Measurements from ENCODE around the gene TBL1Y.
"Not testable (repeated sequence)": the region's sequence is repeated elsewhere in the genome, so short reads cannot be mapped to it uniquely, and the experiment has no call there.

Gene TBL1Y

GRCh38 chrY:7052461-7052860 lies 142.0 kb downstream of the TBL1Y start:
- not testable (repeated sequence) for H3K36me3 ChIP-seq (ENCODE audit: control insufficient read depth in 2 of 2, insufficient read depth in 2 of 2, low read length in 2 of 2); H3K4me3 ChIP-seq (ENCODE audit: low read length in 2 of 2); H3K27me3 ChIP-seq (ENCODE audit: control insufficient read depth in 2 of 2, insufficient read depth in 2 of 2, low read length in 2 of 2); H3K9me3 ChIP-seq (ENCODE audit: control insufficient read depth in 2 of 2, low read length in 2 of 2); H3K27ac ChIP-seq (ENCODE audit: low read depth in 2 of 2, low read length in 2 of 2); H3K4me1 ChIP-seq (ENCODE audit: control insufficient read depth in 2 of 2, insufficient read depth in 2 of 2, low read length in 2 of 2); H3K9ac ChIP-seq (ENCODE audit: low read depth in 1 of 2, low read length in 2 of 2)

DNA sequence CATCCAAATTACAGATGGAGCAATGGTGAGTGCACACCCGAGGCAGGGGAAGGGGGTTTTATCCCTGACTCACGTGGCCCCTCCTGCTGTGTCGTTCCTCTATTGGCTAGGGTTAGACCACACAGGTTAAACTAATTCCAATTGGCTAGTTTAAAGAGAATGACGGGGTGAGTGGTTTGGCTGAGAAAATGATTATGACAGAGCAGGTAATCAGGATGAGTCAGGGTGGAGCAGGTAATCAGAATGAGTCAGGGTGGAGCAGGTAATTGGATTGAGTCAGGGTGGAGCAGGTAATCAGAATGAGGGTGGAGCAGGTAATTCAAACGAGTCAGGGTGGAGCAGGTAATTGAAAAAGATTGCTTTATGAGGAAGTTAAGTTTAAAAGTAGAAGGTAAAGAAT lies 146.4 kb downstream of the TBL1Y start:
- H3K4me1 ChIP-seq (ENCODE audit: control insufficient read depth in 2 of 2, insufficient read depth in 2 of 2, low read length in 2 of 2), result no peaks in the 10 kb centered on the region
- no peaks in the 10 kb centered on the region for H3K36me3 ChIP-seq (ENCODE audit: control insufficient read depth in 2 of 2, insufficient read depth in 2 of 2, low read length in 2 of 2)
- no peak overlapping the region for H3K4me3 ChIP-seq (ENCODE audit: low read length in 2 of 2)
- H3K27me3 ChIP-seq (ENCODE audit: control insufficient read depth in 2 of 2, insufficient read depth in 2 of 2, low read length in 2 of 2), result no peaks in the 10 kb centered on the region
- no peak overlapping the region for H3K27ac ChIP-seq (ENCODE audit: low read depth in 2 of 2, low read length in 2 of 2)
- no peaks in the 10 kb centered on the region for H3K9me3 ChIP-seq (ENCODE audit: control insufficient read depth in 2 of 2, low read length in 2 of 2)
- H3K9ac ChIP-seq (ENCODE audit: low read depth in 1 of 2, low read length in 2 of 2), result no peak overlapping the region

DNA sequence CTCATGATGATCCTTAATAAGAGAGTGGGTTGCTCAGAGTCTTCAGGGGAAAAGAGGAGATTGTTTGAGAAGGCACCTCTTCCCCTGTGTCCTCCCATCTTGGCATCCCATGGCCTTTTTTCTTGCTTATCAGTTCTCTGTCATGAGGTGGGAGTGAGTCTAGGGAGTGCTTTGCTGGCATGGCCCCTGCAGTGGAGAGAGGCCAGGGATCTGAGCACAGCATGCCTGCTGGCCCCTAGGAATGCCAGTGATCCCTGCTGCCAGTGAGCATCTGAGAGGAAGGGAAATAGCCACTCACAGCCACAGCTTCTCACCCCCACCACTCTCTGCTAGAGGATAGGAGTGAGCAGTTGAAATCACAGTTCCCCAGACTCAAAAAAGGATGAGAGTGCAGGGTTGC lies 168.2 kb downstream of the TBL1Y start:
- no peaks in the 10 kb centered on the region for H3K9me3 ChIP-seq (ENCODE audit: control insufficient read depth in 2 of 2, low read length in 2 of 2)
- no peak overlapping the region for H3K9ac ChIP-seq (ENCODE audit: low read depth in 1 of 2, low read length in 2 of 2)
- H3K4me3 ChIP-seq (ENCODE audit: low read length in 2 of 2), result no peak overlapping the region
- H3K36me3 ChIP-seq (ENCODE audit: control insufficient read depth in 2 of 2, insufficient read depth in 2 of 2, low read length in 2 of 2), result no peaks in the 10 kb centered on the region
- no peaks in the 10 kb centered on the region for H3K27me3 ChIP-seq (ENCODE audit: control insufficient read depth in 2 of 2, insufficient read depth in 2 of 2, low read length in 2 of 2)
- no peaks in the 10 kb centered on the region for H3K4me1 ChIP-seq (ENCODE audit: control insufficient read depth in 2 of 2, insufficient read depth in 2 of 2, low read length in 2 of 2)
- no peak overlapping the region for H3K27ac ChIP-seq (ENCODE audit: low read depth in 2 of 2, low read length in 2 of 2)

DNA sequence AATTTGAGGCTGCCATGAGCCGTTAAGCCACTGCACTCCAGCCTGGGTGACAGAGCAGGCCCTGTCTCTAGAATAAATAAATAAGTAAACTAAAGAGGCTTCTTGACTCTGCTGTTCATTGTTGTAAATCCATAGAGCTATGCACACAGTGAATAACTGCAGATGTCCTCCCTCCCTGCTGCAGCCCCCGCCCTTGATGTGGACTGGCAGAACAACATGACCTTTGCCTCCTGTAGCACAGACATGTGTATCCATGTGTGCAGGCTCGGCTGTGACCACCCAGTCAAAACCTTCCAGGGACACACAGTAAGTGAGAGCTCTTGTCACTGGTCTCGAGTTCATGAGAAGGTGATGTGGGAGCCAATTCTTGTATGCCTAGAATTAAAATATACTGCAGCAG lies 170.1 kb downstream of the TBL1Y start:
- H3K27me3 ChIP-seq (ENCODE audit: control insufficient read depth in 2 of 2, insufficient read depth in 2 of 2, low read length in 2 of 2); H3K9ac ChIP-seq (ENCODE audit: low read depth in 1 of 2, low read length in 2 of 2); H3K27ac ChIP-seq (ENCODE audit: low read depth in 2 of 2, low read length in 2 of 2); H3K36me3 ChIP-seq (ENCODE audit: control insufficient read depth in 2 of 2, insufficient read depth in 2 of 2, low read length in 2 of 2); H3K9me3 ChIP-seq (ENCODE audit: control insufficient read depth in 2 of 2, low read length in 2 of 2); H3K4me1 ChIP-seq (ENCODE audit: control insufficient read depth in 2 of 2, insufficient read depth in 2 of 2, low read length in 2 of 2); H3K4me3 ChIP-seq (ENCODE audit: low read length in 2 of 2): not testable (repeated sequence)

GRCh38 chrY:7085606-7086005 lies 175.1 kb downstream of the TBL1Y start:
- Histone ChIP-seq H3K36me3 (ENCODE audit: control insufficient read depth in 2 of 2, insufficient read depth in 2 of 2, low read length in 2 of 2) (no peaks in the 10 kb centered on the region), H3K27me3 (ENCODE audit: control insufficient read depth in 2 of 2, insufficient read depth in 2 of 2, low read length in 2 of 2) (no peaks in the 10 kb centered on the region), H3K27ac (ENCODE audit: low read depth in 2 of 2, low read length in 2 of 2) (no peak overlapping the region), H3K9ac (ENCODE audit: low read depth in 1 of 2, low read length in 2 of 2) (no peak overlapping the region), H3K4me3 (ENCODE audit: low read length in 2 of 2) (no peak overlapping the region), H3K4me1 (ENCODE audit: control insufficient read depth in 2 of 2, insufficient read depth in 2 of 2, low read length in 2 of 2) (no peaks in the 10 kb centered on the region), H3K9me3 (ENCODE audit: control insufficient read depth in 2 of 2, low read length in 2 of 2) (no peaks in the 10 kb centered on the region)

GRCh38 chrY:7092836-7093235 lies 182.3 kb downstream of the TBL1Y start:
- Histone ChIP-seq H3K27me3 (ENCODE audit: control insufficient read depth in 2 of 2, insufficient read depth in 2 of 2, low read length in 2 of 2) (no peaks in the 10 kb centered on the region), H3K9ac (ENCODE audit: low read depth in 1 of 2, low read length in 2 of 2) (no peak overlapping the region), H3K27ac (ENCODE audit: low read depth in 2 of 2, low read length in 2 of 2) (no peak overlapping the region), H3K4me1 (ENCODE audit: control insufficient read depth in 2 of 2, insufficient read depth in 2 of 2, low read length in 2 of 2) (no peaks in the 10 kb centered on the region), H3K9me3 (ENCODE audit: control insufficient read depth in 2 of 2, low read length in 2 of 2) (no peaks in the 10 kb centered on the region), H3K4me3 (ENCODE audit: low read length in 2 of 2) (no peak overlapping the region), H3K36me3 (ENCODE audit: control insufficient read depth in 2 of 2, insufficient read depth in 2 of 2, low read length in 2 of 2) (no peaks in the 10 kb centered on the region)

GRCh38 chrY:7094365-7094764 lies 183.9 kb downstream of the TBL1Y start:
- no peaks in the 10 kb centered on the region for H3K4me1 ChIP-seq (ENCODE audit: control insufficient read depth in 2 of 2, insufficient read depth in 2 of 2, low read length in 2 of 2)
- H3K36me3 ChIP-seq (ENCODE audit: control insufficient read depth in 2 of 2, insufficient read depth in 2 of 2, low read length in 2 of 2), result no peaks in the 10 kb centered on the region
- H3K9ac ChIP-seq (ENCODE audit: low read depth in 1 of 2, low read length in 2 of 2), result no peak overlapping the region
- H3K9me3 ChIP-seq (ENCODE audit: control insufficient read depth in 2 of 2, low read length in 2 of 2), result no peaks in the 10 kb centered on the region
- no peaks in the 10 kb centered on the region for H3K27me3 ChIP-seq (ENCODE audit: control insufficient read depth in 2 of 2, insufficient read depth in 2 of 2, low read length in 2 of 2)
- H3K4me3 ChIP-seq (ENCODE audit: low read length in 2 of 2), result no peak overlapping the region
- no peak overlapping the region for H3K27ac ChIP-seq (ENCODE audit: low read depth in 2 of 2, low read length in 2 of 2)

DNA sequence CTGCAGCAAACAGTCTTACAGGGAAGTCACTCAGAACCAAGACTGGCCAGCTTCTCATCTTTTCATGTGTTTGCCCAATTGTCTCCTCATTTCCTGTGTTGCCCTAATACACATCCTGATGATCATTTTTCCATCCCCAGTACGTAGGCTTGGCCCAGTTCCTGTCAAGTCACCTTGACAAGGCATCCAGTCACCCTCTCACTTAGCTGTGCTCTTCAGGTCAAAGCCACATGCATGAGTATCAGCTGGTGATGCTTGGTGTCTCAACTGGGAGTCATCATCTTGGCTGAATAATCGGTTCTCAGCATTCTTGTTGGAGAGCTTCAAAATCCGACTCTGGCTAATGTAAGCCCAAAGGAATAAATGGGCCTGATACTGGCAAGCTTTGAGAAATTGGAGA lies 186.5 kb downstream of the TBL1Y start:
- Histone ChIP-seq H3K9ac (ENCODE audit: low read depth in 1 of 2, low read length in 2 of 2) (no peak overlapping the region), H3K9me3 (ENCODE audit: control insufficient read depth in 2 of 2, low read length in 2 of 2) (no peaks in the 10 kb centered on the region), H3K27me3 (ENCODE audit: control insufficient read depth in 2 of 2, insufficient read depth in 2 of 2, low read length in 2 of 2) (no peaks in the 10 kb centered on the region), H3K36me3 (ENCODE audit: control insufficient read depth in 2 of 2, insufficient read depth in 2 of 2, low read length in 2 of 2) (no peaks in the 10 kb centered on the region), H3K4me1 (ENCODE audit: control insufficient read depth in 2 of 2, insufficient read depth in 2 of 2, low read length in 2 of 2) (no peaks in the 10 kb centered on the region), H3K27ac (ENCODE audit: low read depth in 2 of 2, low read length in 2 of 2) (no peak overlapping the region), H3K4me3 (ENCODE audit: low read length in 2 of 2) (no peak overlapping the region)

DNA sequence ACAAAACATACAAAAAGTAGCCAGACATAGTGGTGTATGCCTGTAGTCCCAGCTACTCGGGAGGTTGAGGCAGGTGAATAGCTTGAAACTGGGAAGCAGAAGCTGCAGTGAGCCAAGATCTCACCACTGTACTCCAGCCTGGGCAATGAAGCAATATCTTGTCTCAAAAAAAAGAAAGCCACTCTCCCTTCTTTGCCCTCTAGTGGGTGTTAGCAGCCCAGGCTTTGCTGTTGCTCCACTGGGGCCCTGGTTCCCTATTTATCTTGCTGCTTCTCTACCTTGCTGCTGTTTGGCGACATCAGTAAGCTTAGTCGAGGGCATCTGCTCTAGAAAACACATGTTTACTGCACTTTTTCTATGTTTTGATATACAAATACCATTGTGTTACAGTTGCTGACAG lies 189.2 kb downstream of the TBL1Y start:
- Histone ChIP-seq H3K9ac (ENCODE audit: low read depth in 1 of 2, low read length in 2 of 2) (no peak overlapping the region), H3K9me3 (ENCODE audit: control insufficient read depth in 2 of 2, low read length in 2 of 2) (no peaks in the 10 kb centered on the region), H3K27me3 (ENCODE audit: control insufficient read depth in 2 of 2, insufficient read depth in 2 of 2, low read length in 2 of 2) (no peaks in the 10 kb centered on the region), H3K27ac (ENCODE audit: low read depth in 2 of 2, low read length in 2 of 2) (no peak overlapping the region), H3K4me3 (ENCODE audit: low read length in 2 of 2) (no peak overlapping the region), H3K4me1 (ENCODE audit: control insufficient read depth in 2 of 2, insufficient read depth in 2 of 2, low read length in 2 of 2) (no peaks in the 10 kb centered on the region), H3K36me3 (ENCODE audit: control insufficient read depth in 2 of 2, insufficient read depth in 2 of 2, low read length in 2 of 2) (no peaks in the 10 kb centered on the region)

GRCh38 chrY:7102680-7103079 lies 192.2 kb downstream of the TBL1Y start:
- Histone ChIP-seq H3K36me3 (ENCODE audit: control insufficient read depth in 2 of 2, insufficient read depth in 2 of 2, low read length in 2 of 2) (no peaks in the 10 kb centered on the region), H3K9ac (ENCODE audit: low read depth in 1 of 2, low read length in 2 of 2) (no peak overlapping the region), H3K9me3 (ENCODE audit: control insufficient read depth in 2 of 2, low read length in 2 of 2) (no peaks in the 10 kb centered on the region), H3K4me1 (ENCODE audit: control insufficient read depth in 2 of 2, insufficient read depth in 2 of 2, low read length in 2 of 2) (no peaks in the 10 kb centered on the region), H3K27me3 (ENCODE audit: control insufficient read depth in 2 of 2, insufficient read depth in 2 of 2, low read length in 2 of 2) (no peaks in the 10 kb centered on the region), H3K4me3 (ENCODE audit: low read length in 2 of 2) (no peak overlapping the region), H3K27ac (ENCODE audit: low read depth in 2 of 2, low read length in 2 of 2) (no peak overlapping the region)

DNA sequence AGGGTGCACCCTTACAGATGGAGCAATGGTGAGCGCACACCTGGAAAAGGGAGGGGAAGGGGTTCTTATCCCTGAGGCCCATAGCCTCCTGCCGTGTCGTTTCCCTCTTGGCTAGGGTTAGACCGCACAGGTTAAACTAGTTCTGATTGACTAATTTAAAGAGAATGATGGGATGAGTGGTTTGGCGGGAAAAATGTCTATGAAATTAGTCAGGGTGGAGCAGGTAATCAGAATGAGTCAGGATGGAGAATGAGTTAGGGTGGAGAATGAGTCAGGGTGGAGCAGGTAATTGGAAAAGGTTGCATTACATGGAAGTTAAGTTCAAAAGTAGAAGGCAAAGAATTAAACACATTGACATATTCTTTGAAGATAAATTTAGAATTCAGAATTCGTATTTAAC lies 196.7 kb downstream of the TBL1Y start:
- no peak overlapping the region for H3K9ac ChIP-seq (ENCODE audit: low read depth in 1 of 2, low read length in 2 of 2)
- H3K4me3 ChIP-seq (ENCODE audit: low read length in 2 of 2), result no peak overlapping the region
- no peaks in the 10 kb centered on the region for H3K4me1 ChIP-seq (ENCODE audit: control insufficient read depth in 2 of 2, insufficient read depth in 2 of 2, low read length in 2 of 2)
- no peaks in the 10 kb centered on the region for H3K36me3 ChIP-seq (ENCODE audit: control insufficient read depth in 2 of 2, insufficient read depth in 2 of 2, low read length in 2 of 2)
- no peak overlapping the region for H3K27ac ChIP-seq (ENCODE audit: low read depth in 2 of 2, low read length in 2 of 2)
- no peaks in the 10 kb centered on the region for H3K9me3 ChIP-seq (ENCODE audit: control insufficient read depth in 2 of 2, low read length in 2 of 2)
- H3K27me3 ChIP-seq (ENCODE audit: control insufficient read depth in 2 of 2, insufficient read depth in 2 of 2, low read length in 2 of 2), result no peaks in the 10 kb centered on the region
